ENCODE results near the gene KRT7.
"Not testable (repeated sequence)": the region's sequence is repeated elsewhere in the genome, so short reads cannot be mapped to it uniquely, and the experiment has no call there.

The KRT7 gene

GRCh38 chr12:52231305-52232202 lies 1.5 kb upstream of the KRT7 start:
- no peak for DNase-seq

- DNase-seq, result no peak
These were observed 805 bp upstream of the KRT7 start for GRCh38 chr12:52232203-52232673.

GRCh38 chr12:52233462-52234207 lies 592 bp downstream of the KRT7 start:
- DNase-seq, result no peak

- no peak for DNase-seq
These were observed 1.3 kb downstream of the KRT7 start for GRCh38 chr12:52234223-52234810.

GRCh38 chr12:52235001-52235764 lies 2.1 kb downstream of the KRT7 start:
- no peak for DNase-seq

GRCh38 chr12:52235822-52236361 lies 2.8 kb downstream of the KRT7 start:
- DNase-seq, result no peak

GRCh38 chr12:52236386-52237050 lies 3.5 kb downstream of the KRT7 start:
- DNase-seq, result no peak

- no peak for DNase-seq
These were observed 5.3 kb downstream of the KRT7 start for GRCh38 chr12:52238207-52238840.

- no peak for DNase-seq
These were observed 6.0 kb downstream of the KRT7 start for GRCh38 chr12:52238916-52239646.

- DNase-seq, result no peak
These were observed 6.7 kb downstream of the KRT7 start for GRCh38 chr12:52239767-52240166.

GRCh38 chr12:52240247-52240646 lies 7.2 kb downstream of the KRT7 start:
- not testable (repeated sequence) for DNase-seq

- no peak for DNase-seq
These were observed 8.3 kb downstream of the KRT7 start for GRCh38 chr12:52241205-52241842.

- no peak for DNase-seq
These were observed 9.6 kb downstream of the KRT7 start for GRCh38 chr12:52242442-52243258.

- DNase-seq, result no peak
These were observed 10.3 kb downstream of the KRT7 start for GRCh38 chr12:52243259-52243855.

- DNase-seq, result peak; percentile 90
These were observed 11.0 kb downstream of the KRT7 start for GRCh38 chr12:52243856-52244614.

- no peak for DNase-seq
These were observed 11.6 kb downstream of the KRT7 start for GRCh38 chr12:52244615-52244994.

GRCh38 chr12:52245259-52245961 lies 12.4 kb downstream of the KRT7 start:
- no peak for DNase-seq
